Thyroid gland (tissue), 4 donors: ENCODE results near the gene CTIF. TPM values are rescaled to one million over a fixed set of nuclear protein-coding genes. Genes with fewer than 3 reads are reported as not detected.

ENCODE experiments used
- DNase-seq, 2 donors: peaks; one replicate each; pipeline ENCODE4 v3.0.0-alpha.2; 2019
- H3K27ac ChIP-seq, 3 donors: fragments of 200-600 bp; sonication (generic); 1 replicate in 2 of 3; 2 replicates in 1 of 3; pipeline ENCODE4 v1.5.1; 2016 to 2019; ENCODE audit warnings: mild to moderate bottlenecking in 1 of 3, moderate library complexity in 1 of 3
- H3K27me3 ChIP-seq: fragments of 200-600 bp; sonication (generic); one replicate; pipeline ENCODE4 v1.5.1; 2019
- H3K36me3 ChIP-seq, 2 donors: fragments of 200-600 bp; sonication (generic); one replicate each; pipeline ENCODE4 v1.5.1; 2016 to 2019
- H3K4me1 ChIP-seq, 2 donors: fragments of 200-600 bp; sonication (generic); one replicate each; pipeline ENCODE4 v1.5.1; 2017 to 2019
- H3K4me3 ChIP-seq, 3 donors: fragments of 200-600 bp; sonication (generic); replicated peaks in 1 of 3; 1 replicate in 2 of 3; 2 replicates in 1 of 3; pipeline ENCODE4 v1.5.1; 2016; ENCODE audit warnings: mild to moderate bottlenecking in 1 of 3
- H3K9me3 ChIP-seq: fragments of 200-600 bp; sonication (generic); one replicate; pipeline ENCODE4 v1.5.1; 2017
- CTCF ChIP-seq, 6 experiments: fragments of 200-600 bp in 3 of 6; fragments of 450-650 bp in 3 of 6; sonication (generic) in 3 of 6; IDR thresholded peaks; one replicate each; pipeline ENCODE4 v1.5.1; 2016 to 2019; ENCODE audit warnings: antibody characterized with exemption in 6 of 6, mild to moderate bottlenecking in 2 of 6, inconsistent platforms in 1 of 6, moderate library complexity in 1 of 6
- POLR2A ChIP-seq, 2 donors: fragments of 450-650 bp; IDR thresholded peaks; one replicate each; pipeline ENCODE4 v1.6.1; 2017; ENCODE audit warnings: antibody characterized with exemption in 2 of 2, mild to moderate bottlenecking in 2 of 2, moderate library complexity in 1 of 2
- whole genome bisulfite sequencing, 2 donors: methylation state at CpG; one replicate each; pipeline ENCODE4 v1.1.5; 2017; 5-methylcytosine and 5-hydroxymethylcytosine counted together
- intact Hi-C: fragments of 100-400 bp; cut with DNase I; formaldehyde crosslinking; loops from one replicate; pipeline ENCODE4 v1.15.1; 2023
- total RNA-seq, 4 donors: library from RNA; depleted of rRNA; stranded (reverse); fragments of >200 nt; gene quantifications; one replicate each; pipeline ENCODE4 v1.2.3, GENCODE V29; 2016

CTIF gene
- total RNA-seq, 4 donors from 2014 or later: 18.7 to 29.8 (median 23.6) TPM

- intact Hi-C loops: no loop called here
- 92% methylated on average over 11 of the region's 11 CpGs for WGBS, 2 donors
- no peaks in the 10 kb centered on the region for H3K9me3 ChIP-seq
- TF ChIP-seq POLR2A (IDR thresholded peaks at IDR 0.05) (no peak), CTCF (IDR thresholded peaks at IDR 0.05) (no peak)
- H3K27ac ChIP-seq: no peak overlapping the region
- DNase-seq: no peak
- H3K4me1 ChIP-seq: peaks cover 0 to 11% of the 10 kb centered on the region in 2 donors
- no peak overlapping the region for H3K4me3 ChIP-seq
- no peaks in the 10 kb centered on the region for H3K27me3 ChIP-seq
- no peaks in the 10 kb centered on the region for H3K36me3 ChIP-seq
Measured at GRCh38 chr18:48885266-48885923, 346.6 kb downstream of the CTIF start.

GRCh38 chr18:48885924-48886400 lies 347.1 kb downstream of the CTIF start:
- TF ChIP-seq CTCF (IDR thresholded peaks at IDR 0.05): no peak
- TF ChIP-seq POLR2A (IDR thresholded peaks at IDR 0.05): no peak
- intact Hi-C loops: no loop called here
- DNase-seq: no peak
- H3K36me3 ChIP-seq: no peaks in the 10 kb centered on the region
- H3K27ac ChIP-seq: no peak overlapping the region
- WGBS, 2 donors: 93 to 98% methylated on average over 7 of the region's 7 CpGs
- H3K4me3 ChIP-seq: no peak overlapping the region
- H3K9me3 ChIP-seq: no peaks in the 10 kb centered on the region
- H3K27me3 ChIP-seq: no peaks in the 10 kb centered on the region
- peaks cover 0 to 11% of the 10 kb centered on the region in 2 donors for H3K4me1 ChIP-seq

GRCh38 chr18:48886520-48887293 lies 347.9 kb downstream of the CTIF start:
- DNase-seq: no peak
- TF ChIP-seq POLR2A (IDR thresholded peaks at IDR 0.05): no peak
- no peak for TF ChIP-seq CTCF (IDR thresholded peaks at IDR 0.05)

GRCh38 chr18:48887294-48887904 lies 348.6 kb downstream of the CTIF start:
- Histone ChIP-seq H3K27ac (no peak overlapping the region), H3K36me3 (no peaks in the 10 kb centered on the region), H3K27me3 (no peaks in the 10 kb centered on the region), H3K9me3 (no peaks in the 10 kb centered on the region), H3K4me1 (peaks cover 0 to 11% of the 10 kb centered on the region in 2 donors), H3K4me3 (no peak overlapping the region)
- TF ChIP-seq POLR2A (IDR thresholded peaks at IDR 0.05) (no peak), CTCF (IDR thresholded peaks at IDR 0.05) (no peak)
- no peak for DNase-seq
- 95 to 97% methylated on average over 11 to 12 of the region's 12 CpGs for WGBS, 2 donors
- intact Hi-C loops: no loop called here

More at GRCh38 chr18:48886520-48887293, 347.9 kb downstream of the CTIF start:
- Histone ChIP-seq H3K4me1 (peaks cover 0 to 11% of the 10 kb centered on the region in 2 donors), H3K9me3 (no peaks in the 10 kb centered on the region), H3K27ac (no peak overlapping the region), H3K36me3 (no peaks in the 10 kb centered on the region), H3K27me3 (no peaks in the 10 kb centered on the region), H3K4me3 (no peak overlapping the region)
- intact Hi-C loops: no loop called here
- 92 to 93% methylated on average over 8 of the region's 8 CpGs for WGBS, 2 donors
